Fibroblast of lung (primary cell): ENCODE data around the gene TMEM62.

Experiments
- EZH2 ChIP-seq: IDR thresholded peaks from 2 replicates; pipeline ENCODE4 v1.5.1; 2012; ENCODE audit warnings: low read length, control low read depth, mild to moderate bottlenecking; ENCODE audit errors: missing control alignments
- TF ChIP-seq, protein P1 (sequence below), 2 donors: IDR thresholded peaks in 1 of 2; conservative IDR thresholded peaks in 1 of 2; 1 replicate in 1 of 2; 2 replicates in 1 of 2; pipeline ENCODE4 v1.5.1; 2011 to 2012; ENCODE audit warnings: low read length in 2 of 2, control low read depth in 1 of 2, inconsistent platforms in 1 of 2, low read depth in 1 of 2, mild to moderate bottlenecking in 1 of 2

DNA sequence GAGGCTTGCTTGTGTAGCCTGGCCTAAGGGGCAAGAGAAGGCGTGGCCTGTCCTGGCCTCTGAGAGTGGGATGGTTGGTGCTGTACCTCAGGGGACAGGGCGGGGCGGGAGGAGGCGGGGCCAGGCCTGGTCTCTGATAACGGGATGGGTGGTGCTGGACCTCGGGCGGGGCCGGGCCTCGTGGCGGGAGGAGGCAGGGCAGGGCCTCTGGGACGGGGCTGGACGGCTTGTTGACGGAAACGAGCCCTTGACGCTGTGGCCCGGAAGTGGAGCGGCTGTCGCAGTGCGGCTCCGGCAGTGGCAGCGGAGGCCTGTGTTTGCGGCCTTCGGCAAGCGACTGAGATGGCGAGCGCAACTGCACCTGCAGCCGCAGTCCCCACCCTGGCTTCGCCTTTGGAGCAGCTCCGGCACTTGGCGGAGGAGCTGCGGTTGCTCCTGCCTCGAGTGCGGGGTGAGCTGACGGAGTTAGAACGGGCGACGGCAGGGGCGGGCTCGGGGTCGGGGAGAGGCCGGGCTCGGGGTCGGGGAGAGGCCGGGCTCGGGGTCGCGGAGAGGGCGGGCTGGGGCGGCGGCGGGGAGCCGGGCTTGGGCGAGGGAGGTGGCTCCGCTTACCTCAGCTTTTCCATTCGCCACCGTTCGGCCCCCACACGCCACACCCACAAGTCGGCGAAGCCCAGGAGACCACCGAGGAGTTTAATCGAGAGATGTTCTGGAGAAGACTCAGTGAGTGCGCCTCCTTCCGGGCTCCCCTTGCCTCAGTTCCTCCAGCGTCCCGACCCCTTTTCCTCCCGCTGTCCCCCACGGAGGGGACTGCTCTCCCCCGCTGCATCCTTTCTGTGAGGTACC is 52.0 kb downstream of the TMEM62 start, which contains the start of gene CCNDBP1:
- TF ChIP-seq EZH2 = no peak
- TF ChIP-seq, protein P1, sequence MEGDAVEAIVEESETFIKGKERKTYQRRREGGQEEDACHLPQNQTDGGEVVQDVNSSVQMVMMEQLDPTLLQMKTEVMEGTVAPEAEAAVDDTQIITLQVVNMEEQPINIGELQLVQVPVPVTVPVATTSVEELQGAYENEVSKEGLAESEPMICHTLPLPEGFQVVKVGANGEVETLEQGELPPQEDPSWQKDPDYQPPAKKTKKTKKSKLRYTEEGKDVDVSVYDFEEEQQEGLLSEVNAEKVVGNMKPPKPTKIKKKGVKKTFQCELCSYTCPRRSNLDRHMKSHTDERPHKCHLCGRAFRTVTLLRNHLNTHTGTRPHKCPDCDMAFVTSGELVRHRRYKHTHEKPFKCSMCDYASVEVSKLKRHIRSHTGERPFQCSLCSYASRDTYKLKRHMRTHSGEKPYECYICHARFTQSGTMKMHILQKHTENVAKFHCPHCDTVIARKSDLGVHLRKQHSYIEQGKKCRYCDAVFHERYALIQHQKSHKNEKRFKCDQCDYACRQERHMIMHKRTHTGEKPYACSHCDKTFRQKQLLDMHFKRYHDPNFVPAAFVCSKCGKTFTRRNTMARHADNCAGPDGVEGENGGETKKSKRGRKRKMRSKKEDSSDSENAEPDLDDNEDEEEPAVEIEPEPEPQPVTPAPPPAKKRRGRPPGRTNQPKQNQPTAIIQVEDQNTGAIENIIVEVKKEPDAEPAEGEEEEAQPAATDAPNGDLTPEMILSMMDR (conservative IDR thresholded peaks at IDR 0.05 in 1 of 2, IDR thresholded peaks at IDR 0.05 in 1 of 2; ENCODE audit: low read depth in 1 of 2, low read length in 2 of 2) = peak; percentile 44 to 49
